ENCODE results near the gene C16orf46. TPM values are rescaled to one million over a fixed set of nuclear protein-coding genes. Genes with fewer than 3 reads are reported as not detected.

Gene C16orf46
- total and polyA plus RNA-seq, 2 of the 13 experiments (the other 11 are each of a cell fraction or from before 2014, with no cell fraction given) = 0.38 to 0.55 TPM

DNA sequence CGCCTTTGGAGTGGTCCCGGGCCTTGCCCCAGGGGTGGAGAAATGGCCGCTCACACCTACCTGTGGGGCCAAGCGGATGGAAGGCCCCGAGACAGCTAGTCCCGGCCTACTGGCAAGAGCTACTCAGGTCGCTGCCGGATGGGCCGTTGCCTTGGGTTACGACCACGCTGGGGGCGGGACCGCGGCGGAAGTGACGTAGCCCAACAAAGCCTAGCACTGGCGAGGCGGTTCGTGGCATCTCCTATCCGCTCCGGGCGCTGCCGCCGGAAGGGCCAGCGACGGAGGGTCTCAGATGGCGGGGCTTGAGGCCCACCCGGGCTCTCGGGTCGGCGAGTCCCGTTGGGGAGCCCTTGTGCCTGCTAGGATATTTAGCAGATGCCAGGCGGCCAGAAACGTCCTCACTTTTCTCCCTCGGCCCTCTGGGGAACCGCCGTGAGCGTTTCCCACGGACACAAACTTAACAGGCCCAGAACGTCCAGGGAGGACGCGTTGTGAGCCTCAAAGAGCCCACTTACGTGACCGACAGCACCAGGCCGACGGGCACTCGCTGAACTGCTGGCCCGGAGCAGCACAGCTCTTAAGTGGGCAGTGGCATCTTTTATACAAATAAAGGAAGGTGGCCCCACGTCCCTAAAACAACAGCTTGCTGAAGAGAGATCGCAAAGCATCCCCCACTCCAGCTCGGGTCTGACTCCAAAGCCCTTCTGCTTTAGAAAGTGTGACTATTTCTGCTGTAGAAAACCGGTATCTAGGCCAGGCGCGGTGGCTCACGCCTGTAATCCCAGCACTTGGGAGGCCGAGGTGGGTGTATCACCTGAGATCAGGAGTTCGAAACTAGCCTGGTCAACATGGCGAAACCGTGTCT lies at the start of gene C16orf46 (continued):
- no peak for TF ChIP-seq RCOR2 (CRISPR knock-in tag; IDR thresholded peaks at IDR 0.05)
- TF ChIP-seq SMAD3 (CRISPR knock-in tag; IDR thresholded peaks at IDR 0.05) = peak; percentile 55; the same call in 1 of the 2 replicates
- no peak for TF ChIP-seq NCOR1 (IDR thresholded peaks at IDR 0.05; ENCODE audit: borderline replicate concordance, low read length)
- no peak for TF ChIP-seq ZNF841 (CRISPR knock-in tag; IDR thresholded peaks at IDR 0.05; ENCODE audit: borderline replicate concordance)
- TF ChIP-seq NCOA5 (CRISPR knock-in tag; IDR thresholded peaks at IDR 0.05) = 0 out of 2 replicates have a peak, but pooled peaks have one; percentile 38
- TF ChIP-seq HMGA1 (CRISPR knock-in tag; conservative IDR thresholded peaks at IDR 0.05) = no peak
- TF ChIP-seq AGO2 (optimal IDR thresholded peaks at IDR 0.05; ENCODE audit: low read depth, low read length) = peak; percentile 97
- TF ChIP-seq ZC3H4 (CRISPR knock-in tag; IDR thresholded peaks at IDR 0.05; ENCODE audit: borderline replicate concordance) = no peak
- TF ChIP-seq PAX8 (CRISPR knock-in tag; IDR thresholded peaks at IDR 0.05; ENCODE audit: borderline replicate concordance) = peak; percentile 54; the same call in 1 of the 2 replicates
- peak; percentile 68 for TF ChIP-seq ZNF550 (CRISPR knock-in tag; IDR thresholded peaks at IDR 0.05; ENCODE audit: borderline replicate concordance)
- TF ChIP-seq MXD4 (CRISPR knock-in tag; IDR thresholded peaks at IDR 0.05) = peak; percentile 59
- TF ChIP-seq GABPB1 (CRISPR knock-in tag; IDR thresholded peaks at IDR 0.05) = peak; percentile 100
- peak; percentile 96 for TF ChIP-seq YEATS4 (CRISPR knock-in tag; IDR thresholded peaks at IDR 0.05; ENCODE audit: borderline replicate concordance)
- TF ChIP-seq, protein P1, sequence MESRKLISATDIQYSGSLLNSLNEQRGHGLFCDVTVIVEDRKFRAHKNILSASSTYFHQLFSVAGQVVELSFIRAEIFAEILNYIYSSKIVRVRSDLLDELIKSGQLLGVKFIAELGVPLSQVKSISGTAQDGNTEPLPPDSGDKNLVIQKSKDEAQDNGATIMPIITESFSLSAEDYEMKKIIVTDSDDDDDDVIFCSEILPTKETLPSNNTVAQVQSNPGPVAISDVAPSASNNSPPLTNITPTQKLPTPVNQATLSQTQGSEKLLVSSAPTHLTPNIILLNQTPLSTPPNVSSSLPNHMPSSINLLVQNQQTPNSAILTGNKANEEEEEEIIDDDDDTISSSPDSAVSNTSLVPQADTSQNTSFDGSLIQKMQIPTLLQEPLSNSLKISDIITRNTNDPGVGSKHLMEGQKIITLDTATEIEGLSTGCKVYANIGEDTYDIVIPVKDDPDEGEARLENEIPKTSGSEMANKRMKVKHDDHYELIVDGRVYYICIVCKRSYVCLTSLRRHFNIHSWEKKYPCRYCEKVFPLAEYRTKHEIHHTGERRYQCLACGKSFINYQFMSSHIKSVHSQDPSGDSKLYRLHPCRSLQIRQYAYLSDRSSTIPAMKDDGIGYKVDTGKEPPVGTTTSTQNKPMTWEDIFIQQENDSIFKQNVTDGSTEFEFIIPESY (CRISPR knock-in tag; IDR thresholded peaks at IDR 0.05) = peak; percentile 38
- TF ChIP-seq ZGPAT (CRISPR knock-in tag; IDR thresholded peaks at IDR 0.05) = peak; percentile 83; the same call in 1 of the 2 replicates
- TF ChIP-seq, protein P2, sequence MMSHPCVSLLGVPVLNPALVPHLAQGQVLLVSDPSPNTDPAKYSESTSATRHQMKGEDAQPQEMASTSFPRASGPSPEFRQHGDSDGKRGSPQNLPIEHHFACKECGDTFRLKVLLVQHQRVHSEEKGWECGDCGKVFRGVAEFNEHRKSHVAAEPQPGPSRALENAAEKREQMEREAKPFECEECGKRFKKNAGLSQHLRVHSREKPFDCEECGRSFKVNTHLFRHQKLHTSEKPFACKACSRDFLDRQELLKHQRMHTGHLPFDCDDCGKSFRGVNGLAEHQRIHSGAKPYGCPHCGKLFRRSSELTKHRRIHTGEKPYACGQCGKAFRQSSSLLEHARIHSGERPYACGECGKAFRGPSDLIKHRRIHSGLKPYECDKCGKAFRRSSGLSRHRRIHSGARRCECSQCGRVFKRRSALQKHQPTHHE (CRISPR knock-in tag; IDR thresholded peaks at IDR 0.05; ENCODE audit: borderline replicate concordance) = peak; percentile 34; the same call in 1 of the 2 replicates
- no peak for TF ChIP-seq JARID2 (CRISPR knock-in tag; IDR thresholded peaks at IDR 0.05; ENCODE audit: insufficient replicate concordance)
- peak; percentile 84; the same call in 1 of the 2 replicates for TF ChIP-seq BRCA1 (CRISPR knock-in tag; IDR thresholded peaks at IDR 0.05)
- 0 out of 2 replicates have a peak, but pooled peaks have one; percentile 37 for TF ChIP-seq KAT7 (CRISPR knock-in tag; IDR thresholded peaks at IDR 0.05; ENCODE audit: borderline replicate concordance)
- TF ChIP-seq HDAC2 (CRISPR knock-in tag; IDR thresholded peaks at IDR 0.05) = peak; percentile 74
- TF ChIP-seq PHF5A (CRISPR knock-in tag; IDR thresholded peaks at IDR 0.05; ENCODE audit: low read depth, unreplicated experiment) = peak; percentile 79
- no peak; the same call in 1 of the 2 replicates for TF ChIP-seq FIP1L1 (IDR thresholded peaks at IDR 0.05; ENCODE audit: borderline replicate concordance, insufficient read depth, low read depth, low read length)
- peak; percentile 45; the same call in 1 of the 2 replicates for TF ChIP-seq RARA (CRISPR knock-in tag; IDR thresholded peaks at IDR 0.05)
- peak; percentile 91 for TF ChIP-seq HNRNPLL (IDR thresholded peaks at IDR 0.05; ENCODE audit: low read depth, low read length, poor library complexity, severe bottlenecking)
- TF ChIP-seq CHCHD3 (CRISPR knock-in tag; IDR thresholded peaks at IDR 0.05) = 0 out of 2 replicates have a peak, but pooled peaks have one; percentile 78
- TF ChIP-seq PHF8 (CRISPR knock-in tag; IDR thresholded peaks at IDR 0.05) = peak; percentile 100

Data from HepG2 (cell line).